Fibroblast of skin of right quadriceps (primary cell): ENCODE measurements around the gene KLHL24.
A peak's percentile ranks its signal among the peaks of the same experiment; 100 is the strongest.
"Not testable (repeated sequence)": the region's sequence is repeated elsewhere in the genome, so short reads cannot be mapped to it uniquely, and the experiment has no call there.

ENCODE experiments used
- DNase-seq: peaks from one replicate; pipeline ENCODE4 v3.0.0-alpha.2; 2013

KLHL24 gene

DNA sequence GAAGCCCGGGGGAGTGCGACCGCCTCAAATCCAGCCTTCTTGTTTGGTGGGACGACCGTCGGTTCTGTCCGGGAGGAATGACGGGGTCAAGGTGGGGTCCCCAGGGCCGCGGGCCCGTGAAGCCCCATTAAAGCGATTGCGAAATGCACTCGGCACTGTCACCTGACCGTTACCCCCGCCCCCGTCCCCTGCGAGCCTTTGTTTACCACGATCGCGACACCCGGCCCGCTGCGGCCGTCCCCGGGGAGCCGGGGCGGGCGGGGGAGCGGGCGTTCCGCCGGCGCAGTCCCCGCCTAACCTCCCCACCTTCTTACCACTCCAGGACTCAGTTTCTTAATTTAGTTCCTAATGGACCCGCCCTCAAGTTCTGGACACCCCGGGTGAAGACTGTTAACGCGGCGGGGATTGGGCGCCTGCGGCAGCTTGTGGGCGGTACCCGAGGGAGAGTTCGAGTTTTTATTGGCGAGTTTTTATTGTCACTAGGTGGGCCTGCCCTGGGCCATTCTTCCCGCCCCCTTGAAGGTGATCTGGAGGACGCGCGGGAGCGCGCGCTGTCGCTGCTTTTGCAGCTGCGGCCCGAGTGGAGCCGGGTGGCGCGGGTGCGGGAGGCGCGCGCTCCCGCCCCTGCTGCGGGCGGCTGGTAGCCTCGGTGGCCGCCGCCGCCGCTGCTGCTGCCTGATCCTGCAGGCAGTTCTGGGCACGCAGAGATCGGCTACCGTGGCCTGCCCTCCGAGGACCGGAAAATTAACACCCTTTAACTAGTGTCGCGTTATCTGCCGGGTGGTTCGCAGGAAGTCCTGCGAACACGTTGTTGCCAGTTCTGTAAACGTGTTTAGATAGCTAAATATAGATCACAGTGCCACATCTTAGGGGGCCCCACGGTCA is 1.0 kb downstream of the KLHL24 start:
- peak; percentile 94 for DNase-seq

DNA sequence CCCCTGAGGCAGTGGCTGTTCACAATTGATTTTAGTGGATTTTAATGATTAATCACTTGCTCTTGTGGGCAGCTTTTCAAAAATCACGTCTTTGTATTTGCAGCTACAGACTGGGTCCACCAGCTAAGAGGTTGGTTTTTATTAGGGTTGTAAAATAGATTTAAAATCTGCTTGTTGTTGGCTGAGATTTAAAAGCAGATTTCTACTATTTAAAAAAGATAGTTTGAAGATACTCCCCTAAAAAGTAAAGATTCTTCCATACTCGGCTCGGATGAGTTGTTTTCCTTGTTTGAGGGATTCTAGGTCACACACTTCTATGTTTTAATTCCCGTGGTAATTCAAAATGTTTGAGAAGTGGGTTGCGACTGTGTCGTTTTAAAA is 1.7 kb downstream of the KLHL24 start:
- no peak for DNase-seq

DNA sequence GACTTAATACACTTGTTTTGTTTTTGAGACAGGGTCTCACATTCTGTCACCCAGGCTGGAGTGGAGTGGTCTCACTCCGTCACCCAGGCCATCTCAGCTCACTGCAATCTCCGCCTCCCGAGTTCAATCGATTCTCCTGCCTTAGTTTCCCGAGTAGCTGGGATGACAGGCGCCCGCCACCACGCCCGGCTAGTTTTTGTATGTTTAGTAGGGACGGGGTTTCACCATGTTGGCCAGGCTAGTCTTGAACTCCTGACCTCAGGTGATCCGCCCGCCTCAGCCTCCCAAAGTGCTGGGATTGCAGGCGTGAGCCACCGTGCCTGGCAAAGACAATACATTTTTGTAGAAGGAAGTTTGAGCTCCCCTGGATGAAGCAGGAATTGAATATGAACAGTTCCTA is 2.2 kb downstream of the KLHL24 start:
- DNase-seq = not testable (repeated sequence)

DNA sequence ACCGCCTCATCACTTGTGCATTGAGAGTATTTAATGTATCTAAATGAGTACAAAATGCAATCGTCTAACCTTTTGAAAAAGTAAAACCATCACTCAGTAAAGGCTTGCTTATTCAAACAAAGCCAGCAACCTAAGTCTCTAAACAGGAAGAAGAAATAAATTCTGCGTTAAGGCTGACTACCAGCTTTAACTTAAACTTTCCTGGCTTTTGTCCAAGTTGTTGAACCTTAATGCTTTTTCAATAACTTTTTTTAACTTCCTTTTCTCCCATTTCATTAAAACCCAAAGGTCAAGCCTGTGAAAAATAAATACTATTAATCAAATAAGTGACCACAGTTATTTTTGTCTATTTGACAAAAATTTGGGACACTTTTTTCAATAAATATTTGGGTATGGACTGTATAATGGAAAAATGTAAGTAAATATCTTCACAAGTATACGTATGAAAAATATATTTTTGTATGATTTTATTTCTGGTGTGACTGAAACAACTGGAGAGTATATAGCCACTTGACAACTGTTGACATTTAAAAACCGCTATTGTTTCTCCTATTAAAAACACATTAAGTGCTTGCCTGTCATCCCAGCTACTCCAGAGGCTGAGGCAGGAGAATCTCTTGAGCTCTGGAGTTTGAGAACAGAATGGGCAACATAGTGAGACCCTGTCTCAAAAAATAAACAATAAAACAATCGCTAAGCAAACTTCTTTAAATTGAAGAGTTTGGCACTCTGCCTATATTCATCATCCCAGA is 2.9 kb downstream of the KLHL24 start:
- DNase-seq = no peak

DNA sequence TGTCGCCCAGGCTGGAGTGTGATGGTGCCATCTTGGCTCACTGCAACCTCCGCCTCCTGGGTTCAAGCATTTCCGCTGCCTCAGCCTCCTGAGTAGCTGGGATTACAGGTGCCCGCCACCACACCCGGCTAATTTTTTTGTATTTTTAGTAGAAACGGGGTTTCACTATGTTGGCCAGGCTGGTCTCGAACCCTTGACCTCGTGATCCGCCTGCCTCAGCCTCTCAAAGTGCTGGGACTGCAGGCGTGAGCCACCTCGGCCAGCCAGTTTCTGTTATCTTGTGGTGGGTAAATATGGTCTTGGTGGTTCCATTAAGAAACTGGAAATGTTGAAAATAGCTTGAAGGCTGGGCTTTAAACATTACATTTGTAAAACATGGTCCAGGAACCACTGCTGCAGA is 5.2 kb downstream of the KLHL24 start:
- DNase-seq = not testable (repeated sequence)

DNA sequence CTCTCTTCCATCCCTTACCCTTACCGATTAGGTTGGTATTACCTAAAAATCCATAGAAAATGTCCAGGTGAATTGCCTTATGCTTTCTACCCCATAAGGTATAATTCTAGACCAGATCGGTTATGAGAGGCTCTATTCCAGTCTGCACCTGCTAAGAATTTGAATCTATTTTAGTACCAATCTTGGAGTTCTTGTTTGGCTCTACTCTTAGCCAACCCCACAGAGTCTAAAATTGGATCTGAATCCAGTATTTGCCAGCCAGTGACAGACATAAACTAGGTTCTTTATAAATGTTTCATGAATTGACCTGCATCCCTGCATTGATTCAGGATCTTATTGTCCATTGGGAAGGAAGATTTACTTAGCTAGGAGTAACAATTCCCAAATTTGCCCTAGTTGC is 6.5 kb downstream of the KLHL24 start:
- no peak for DNase-seq

DNA sequence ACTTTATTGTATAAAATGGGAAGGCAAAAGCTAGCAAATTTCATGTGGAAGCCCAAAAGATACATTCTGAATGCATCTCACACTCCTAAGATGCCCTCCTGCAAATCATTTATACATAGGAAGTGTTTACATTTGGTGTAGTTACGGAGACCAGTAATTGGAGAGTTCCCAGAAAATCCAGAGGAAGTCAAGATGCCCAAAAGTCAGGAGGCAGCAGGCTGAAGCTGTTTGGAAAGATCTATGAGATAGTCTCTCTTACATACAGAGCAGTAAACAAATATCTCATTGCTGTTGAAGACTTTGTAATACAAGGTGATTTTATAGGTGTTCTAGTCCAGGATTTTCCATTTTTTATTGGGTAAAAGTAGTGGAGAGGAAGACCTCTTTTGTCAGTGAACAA is 8.8 kb downstream of the KLHL24 start:
- no peak for DNase-seq

DNA sequence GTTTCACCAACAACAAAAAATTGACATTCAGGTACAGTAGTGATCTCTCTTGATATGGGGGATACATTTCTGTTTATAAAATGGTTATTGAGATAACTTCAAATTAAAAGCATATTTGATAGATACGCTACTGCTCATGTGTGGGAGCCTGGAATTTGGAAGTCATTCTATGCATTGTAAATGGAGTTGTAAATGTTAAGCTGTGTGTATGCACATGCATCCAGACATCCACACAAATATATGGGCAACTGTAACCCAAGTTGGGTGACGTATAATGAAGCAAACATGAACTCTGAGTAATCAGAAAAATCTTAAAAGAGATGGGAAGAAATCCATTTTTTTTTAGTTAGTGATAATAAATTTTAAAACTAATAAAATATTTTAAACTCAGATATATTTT is 9.8 kb downstream of the KLHL24 start:
- DNase-seq = no peak

DNA sequence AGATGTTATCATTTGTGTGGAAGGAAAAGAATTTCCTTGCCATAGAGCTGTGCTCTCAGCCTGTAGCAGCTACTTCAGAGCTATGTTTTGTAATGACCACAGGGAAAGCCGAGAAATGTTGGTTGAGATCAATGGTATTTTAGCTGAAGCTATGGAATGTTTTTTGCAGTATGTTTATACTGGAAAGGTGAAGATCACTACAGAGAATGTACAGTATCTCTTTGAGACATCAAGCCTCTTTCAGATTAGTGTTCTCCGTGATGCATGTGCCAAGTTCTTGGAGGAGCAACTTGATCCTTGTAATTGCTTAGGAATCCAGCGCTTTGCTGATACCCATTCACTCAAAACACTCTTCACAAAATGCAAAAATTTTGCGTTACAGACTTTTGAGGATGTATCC is 15.1 kb downstream of the KLHL24 start:
- peak; percentile 8 for DNase-seq

DNA sequence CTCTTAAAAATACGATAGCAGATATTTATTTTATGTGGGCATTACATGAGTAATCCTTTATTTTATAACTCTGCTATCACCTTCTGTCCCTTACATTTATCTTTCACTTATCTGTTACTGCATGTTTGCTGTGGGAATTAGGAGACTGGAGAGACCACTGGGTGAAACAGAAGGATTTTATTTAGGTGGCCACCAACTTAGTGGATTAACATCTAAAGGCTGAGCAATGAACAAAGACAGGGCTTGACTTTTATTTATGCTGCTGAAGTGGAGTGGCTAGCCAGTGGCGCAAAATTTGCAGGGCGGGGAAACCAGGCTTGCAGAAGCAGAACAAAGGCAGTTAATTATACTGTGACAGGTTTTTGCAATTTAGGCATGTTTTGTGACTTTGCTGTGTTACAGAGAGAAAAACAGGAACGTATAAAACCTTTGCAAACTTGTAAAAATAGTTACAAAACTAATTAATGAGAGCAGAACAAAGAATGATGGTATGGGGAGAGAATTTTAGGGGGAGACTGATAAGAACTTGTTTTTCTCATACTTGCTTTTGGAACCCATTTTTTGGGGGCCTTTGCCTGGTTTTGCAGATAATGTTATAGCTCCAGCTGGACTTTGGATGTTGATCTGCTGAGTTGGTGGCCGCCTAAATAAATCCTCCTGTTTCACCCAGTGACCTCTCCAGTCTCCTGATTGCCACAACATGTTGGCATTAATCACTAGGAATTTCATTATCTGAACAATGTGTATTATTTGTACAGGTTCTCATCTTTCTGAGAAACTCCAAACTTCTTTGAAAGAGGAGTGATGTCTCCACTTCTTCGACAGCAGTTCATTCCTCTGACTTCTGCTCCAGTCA is 18.0 kb downstream of the KLHL24 start:
- DNase-seq = peak; percentile 14

DNA sequence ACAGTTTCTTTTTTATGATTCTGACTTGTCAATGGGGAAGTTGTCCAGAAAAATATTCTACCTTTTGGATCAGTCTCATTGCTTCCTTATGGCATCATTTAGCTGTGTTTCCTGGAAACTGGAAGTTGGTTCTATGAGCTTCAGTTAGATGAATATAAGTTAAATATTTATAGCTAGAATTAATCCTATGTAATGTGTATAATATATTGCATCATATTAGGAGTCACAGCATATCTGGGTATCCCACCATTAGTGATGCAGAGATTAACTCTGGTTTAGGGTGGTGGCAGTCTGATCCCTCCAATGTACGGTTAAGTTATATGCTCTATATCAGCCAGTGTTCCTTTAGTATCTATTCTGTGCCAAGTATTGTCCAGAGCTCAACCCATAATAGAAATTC is 19.3 kb downstream of the KLHL24 start:
- DNase-seq = no peak

DNA sequence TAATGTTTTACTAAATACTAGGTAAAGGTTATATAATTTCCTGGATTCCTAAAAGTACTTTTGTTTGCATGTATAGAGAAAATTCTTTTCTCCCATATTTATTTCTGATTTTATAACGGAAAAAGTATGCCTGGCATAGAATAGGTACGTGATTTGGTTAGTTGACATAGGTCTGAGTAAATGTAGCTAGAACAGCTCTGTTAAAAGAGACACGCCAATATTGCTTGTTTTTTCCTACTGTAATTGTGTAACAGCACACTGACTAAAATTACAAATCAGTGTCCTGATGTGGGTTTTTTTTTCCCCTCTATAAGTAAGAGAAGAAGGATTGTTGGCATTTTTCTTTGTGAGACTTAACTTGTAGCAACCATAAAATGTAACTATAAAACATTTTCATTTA is 26.7 kb downstream of the KLHL24 start:
- no peak for DNase-seq

DNA sequence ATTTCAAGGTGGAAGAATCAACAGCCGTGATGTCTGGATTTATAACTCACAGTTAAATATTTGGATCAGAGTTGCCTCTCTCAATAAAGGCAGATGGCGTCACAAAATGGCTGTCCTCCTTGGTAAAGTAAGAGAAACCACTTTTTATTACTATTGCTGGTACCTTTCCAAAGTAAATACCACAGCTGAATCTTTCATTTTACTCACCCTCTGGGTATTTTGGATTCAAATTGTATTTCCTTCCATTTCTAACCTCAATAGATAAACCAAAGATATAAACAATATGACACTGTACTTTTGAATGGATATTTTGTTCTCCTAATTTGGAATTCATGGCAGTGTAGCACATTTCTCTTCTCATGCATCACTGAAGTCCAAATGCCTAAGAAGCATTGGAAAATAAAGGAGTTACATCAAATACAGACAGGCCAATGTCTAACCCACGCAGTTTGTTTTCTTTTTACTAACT is 29.5 kb downstream of the KLHL24 start:
- DNase-seq = peak; percentile 95

DNA sequence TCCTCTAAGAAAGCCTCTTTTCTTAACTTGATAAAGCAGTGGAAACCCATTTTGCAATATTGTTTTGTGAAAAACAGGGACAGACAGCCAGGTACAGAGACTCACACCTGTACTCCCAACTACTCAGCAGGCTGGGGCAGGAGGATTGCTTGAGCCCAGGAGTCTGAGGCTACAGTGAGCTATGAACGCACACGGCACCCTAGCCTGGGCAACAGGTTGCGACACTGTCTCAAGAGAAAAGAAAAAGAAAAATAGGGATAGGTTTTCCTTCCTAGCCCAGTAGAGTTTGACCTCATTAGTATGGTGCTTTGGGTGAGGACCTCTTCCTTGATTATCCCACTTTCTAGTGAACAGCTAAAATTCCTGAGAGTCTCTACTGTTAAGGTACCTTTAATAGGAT is 44.6 kb downstream of the KLHL24 start:
- DNase-seq = no peak

DNA sequence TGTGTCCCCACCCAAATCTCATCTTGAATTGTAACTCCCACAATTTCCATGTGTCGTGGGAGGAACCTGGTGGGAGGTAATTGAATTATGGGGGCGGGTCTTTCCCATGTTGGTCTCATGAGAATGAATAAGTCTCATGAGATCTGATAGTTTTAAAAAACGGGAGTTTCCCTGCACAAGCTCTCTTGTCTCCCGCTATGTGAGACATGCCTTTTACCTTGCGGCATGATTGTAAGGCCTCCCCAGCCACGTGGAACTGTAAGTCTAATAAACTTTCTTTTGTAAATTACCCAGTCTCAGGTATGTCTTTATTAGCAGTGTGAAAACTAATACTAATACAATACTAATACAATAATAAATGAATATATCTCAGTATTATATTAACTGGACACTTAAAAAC is 52.3 kb downstream of the KLHL24 start:
- DNase-seq = no peak

DNA sequence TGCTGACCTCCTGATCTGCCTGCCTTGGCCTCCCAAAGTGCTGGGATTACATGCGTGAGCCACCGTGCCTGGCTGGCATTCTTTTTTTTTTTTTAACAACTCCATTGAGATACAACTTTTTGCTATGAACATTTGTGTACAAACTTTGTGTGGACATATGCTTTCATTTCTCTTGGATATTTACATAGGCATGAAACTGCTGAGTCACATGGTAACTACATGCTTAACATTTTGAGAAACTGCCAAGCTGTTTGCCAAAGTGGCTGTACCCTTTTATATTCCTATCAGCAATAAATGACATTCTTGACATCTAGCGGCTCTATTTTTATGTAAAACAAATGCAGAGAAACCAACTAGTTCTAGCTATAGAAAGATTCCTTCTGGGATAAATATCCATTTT is 53.5 kb downstream of the KLHL24 start:
- peak; percentile 25 for DNase-seq

DNA sequence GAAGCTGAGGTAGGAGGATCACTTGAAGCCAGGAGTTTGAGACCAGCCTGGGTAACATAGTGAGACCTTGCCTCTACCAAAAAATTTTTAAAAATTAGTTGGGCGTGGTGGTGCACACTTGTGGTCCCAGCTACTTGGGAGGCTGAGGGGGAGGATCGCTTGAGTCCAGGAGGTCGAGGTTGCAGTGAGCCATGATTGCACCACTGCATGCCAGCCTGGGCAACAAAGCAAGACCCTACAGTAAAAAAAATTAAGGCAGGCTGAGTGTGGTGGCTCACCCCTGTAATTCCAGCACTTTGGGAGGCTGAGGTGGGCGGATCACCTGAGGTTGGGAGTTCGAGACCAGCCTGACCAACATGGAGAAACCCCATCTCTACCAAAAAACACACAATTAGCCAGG is 54.2 kb downstream of the KLHL24 start:
- not testable (repeated sequence) for DNase-seq

DNA sequence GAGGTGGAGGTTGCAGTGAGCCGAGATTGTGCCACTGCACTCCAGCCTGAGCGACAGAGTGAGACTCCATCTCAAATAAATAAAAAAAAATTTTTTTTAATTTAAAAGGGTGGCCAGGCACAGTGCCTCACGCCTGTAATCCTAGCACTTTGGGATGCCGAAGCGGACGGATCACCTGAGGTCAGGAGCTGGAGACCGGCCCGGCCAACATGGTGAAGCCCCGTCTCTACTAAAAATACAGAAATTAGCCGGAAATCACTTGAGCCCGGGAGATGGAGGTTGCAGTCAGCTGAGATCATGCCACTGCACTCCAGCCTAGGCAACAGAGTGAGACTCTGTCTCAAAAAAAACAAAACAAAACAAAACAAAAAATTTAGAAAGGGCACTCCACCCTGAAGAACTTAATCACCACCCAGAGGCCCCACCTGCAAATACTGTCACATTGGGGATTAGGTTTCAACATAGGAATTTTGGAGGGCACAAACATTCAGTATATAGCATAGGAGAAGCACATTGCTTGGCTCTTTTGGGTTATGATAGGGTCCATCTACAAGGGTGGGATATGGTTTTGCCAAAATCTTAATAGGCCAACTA is 55.1 kb downstream of the KLHL24 start:
- DNase-seq = no peak

DNA sequence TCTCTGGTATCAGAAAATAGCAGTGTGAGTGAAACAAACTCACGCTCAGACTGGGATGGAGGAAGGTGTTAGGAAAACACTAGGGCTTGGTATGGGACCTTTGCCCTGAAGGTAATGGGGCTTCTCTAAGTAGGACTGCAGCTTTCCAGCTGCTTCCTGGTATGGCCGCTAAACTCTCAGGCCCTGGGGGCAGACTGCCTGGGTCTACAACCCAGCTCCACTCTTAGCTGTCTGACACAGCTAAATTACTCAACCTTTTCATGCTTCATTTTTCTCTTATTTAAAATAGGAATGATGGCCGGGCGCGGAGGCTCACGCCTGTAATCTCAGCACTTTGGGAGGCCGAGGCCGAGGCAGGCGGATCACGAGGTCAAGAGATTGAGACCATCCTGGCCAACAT is 57.0 kb downstream of the KLHL24 start:
- DNase-seq = no peak

DNA sequence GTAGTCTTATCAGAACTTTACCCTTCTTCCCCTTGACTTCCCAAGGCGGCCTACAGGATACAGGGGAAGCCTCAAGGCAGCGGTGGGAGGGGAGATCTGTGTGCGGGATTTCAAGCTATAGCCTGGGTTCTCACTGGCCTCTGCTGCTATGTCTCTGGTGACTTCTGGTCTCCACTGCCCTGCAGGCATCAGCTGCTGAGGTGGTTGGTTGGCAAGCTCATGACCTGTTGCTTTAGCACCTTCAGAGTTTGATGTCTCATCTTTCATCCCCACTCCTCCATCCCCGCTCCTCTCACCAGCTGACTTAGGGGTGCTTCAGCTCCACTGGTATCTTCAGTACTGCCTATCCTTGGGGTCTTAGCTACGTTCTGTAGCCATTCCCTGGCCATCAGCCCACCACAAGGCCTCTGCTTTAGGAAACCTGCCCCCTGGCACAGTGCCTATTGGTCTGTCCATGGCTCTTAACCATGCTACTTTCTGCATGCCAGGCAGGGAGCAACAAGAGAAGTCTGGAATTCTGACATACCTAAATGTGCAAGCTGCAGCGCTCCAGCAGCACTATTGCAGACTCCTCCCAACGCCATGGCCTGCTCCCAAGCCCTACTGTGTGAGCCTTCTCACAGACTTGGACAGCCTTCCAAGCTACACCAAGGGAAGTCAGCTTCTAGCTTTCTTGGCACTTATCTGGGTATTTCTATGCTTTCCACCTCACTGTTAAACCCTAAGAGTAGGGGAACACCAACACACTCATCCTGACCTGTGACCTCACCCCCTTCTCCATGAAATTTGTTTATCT is 60.3 kb downstream of the KLHL24 start:
- no peak for DNase-seq

DNA sequence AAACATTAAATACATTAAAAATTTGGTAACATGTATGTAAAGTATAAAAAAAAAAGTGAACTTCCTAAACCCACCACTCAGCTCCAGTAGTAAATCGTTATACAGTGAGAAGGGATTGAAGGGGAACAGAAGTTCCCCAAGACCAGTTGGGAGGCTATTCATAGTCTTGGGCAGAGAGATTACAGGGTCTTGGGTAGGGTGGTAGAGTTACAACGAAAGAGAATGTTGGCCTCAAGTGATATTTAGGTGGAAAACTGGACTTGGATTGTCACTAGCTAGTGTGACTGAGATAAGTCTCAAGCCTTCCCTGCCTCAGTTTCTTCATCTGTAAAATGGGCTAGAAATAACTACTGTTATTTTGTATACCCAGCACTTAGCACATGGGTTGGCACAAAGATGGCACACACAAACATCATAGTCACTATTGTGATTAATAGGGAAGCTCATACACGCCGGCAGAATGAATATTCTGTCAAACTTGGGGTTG is 61.7 kb downstream of the KLHL24 start:
- no peak for DNase-seq
